ENCODE results near the gene CLEC2D.
"Not testable (repeated sequence)": the region's sequence is repeated elsewhere in the genome, so short reads cannot be mapped to it uniquely, and the experiment has no call there.

DNA sequence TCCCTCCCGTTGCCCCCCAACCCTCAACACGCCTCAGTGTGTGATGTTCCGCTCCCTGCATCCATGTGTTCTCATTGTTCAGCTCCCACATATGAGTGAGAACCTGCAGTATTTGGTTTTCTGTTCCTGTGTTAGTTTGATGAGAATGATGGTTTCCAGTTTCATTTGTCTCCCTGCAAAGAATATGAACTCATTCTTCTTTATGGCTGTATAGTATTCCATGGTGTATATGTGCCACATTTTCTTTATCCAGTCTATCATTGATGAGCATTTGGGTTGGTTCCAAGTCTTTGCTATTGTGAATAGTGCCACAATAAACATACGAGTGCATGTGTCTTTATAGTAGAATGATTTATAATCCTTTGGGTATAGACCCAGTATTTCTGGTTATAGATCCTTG lies 13.0 kb downstream of the CLEC2D start:
- not testable (repeated sequence) for TF ChIP-seq POLR2A, CTCF (IDR thresholded peaks at IDR 0.05)
